ENCODE data around the gene GPR3.

The GPR3 gene

DNA sequence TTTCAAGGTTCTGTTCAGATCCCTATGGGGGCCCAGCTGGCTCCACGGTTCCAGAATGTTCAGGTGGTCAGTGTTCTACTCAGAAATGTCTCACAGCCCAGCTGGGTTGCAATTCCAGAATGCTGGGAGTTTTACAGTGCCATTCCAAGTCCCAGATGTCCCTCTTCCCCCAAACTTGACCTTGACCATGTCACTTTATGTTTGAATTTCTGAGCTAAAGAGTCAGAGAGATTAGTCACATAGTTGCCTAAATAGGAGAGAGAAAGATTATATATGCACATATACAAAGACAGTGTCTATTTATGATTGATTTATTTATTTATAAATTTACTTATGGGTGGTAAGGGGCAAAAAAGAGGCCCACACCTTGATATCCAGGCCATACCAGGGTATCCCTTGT lies 2.5 kb downstream of the GPR3 start:
- no peak overlapping the region for H3K27ac ChIP-seq
- H3K4me2 ChIP-seq (ENCODE audit: low read length), result no peak overlapping the region
- no peaks in the 10 kb centered on the region for H3K36me3 ChIP-seq (ENCODE audit: control insufficient read depth, insufficient read depth, low read length)
- H3K79me2 ChIP-seq, result no peaks in the 10 kb centered on the region
- no peaks in the 10 kb centered on the region for H3K27me3 ChIP-seq (ENCODE audit: control insufficient read depth, insufficient read depth, low read length)
- TF ChIP-seq, protein P1, sequence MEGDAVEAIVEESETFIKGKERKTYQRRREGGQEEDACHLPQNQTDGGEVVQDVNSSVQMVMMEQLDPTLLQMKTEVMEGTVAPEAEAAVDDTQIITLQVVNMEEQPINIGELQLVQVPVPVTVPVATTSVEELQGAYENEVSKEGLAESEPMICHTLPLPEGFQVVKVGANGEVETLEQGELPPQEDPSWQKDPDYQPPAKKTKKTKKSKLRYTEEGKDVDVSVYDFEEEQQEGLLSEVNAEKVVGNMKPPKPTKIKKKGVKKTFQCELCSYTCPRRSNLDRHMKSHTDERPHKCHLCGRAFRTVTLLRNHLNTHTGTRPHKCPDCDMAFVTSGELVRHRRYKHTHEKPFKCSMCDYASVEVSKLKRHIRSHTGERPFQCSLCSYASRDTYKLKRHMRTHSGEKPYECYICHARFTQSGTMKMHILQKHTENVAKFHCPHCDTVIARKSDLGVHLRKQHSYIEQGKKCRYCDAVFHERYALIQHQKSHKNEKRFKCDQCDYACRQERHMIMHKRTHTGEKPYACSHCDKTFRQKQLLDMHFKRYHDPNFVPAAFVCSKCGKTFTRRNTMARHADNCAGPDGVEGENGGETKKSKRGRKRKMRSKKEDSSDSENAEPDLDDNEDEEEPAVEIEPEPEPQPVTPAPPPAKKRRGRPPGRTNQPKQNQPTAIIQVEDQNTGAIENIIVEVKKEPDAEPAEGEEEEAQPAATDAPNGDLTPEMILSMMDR (IDR thresholded peaks at IDR 0.05), result no peak
- H3K4me1 ChIP-seq, result peaks cover 4% of the 10 kb centered on the region
- no peak overlapping the region for H3K4me3 ChIP-seq (ENCODE audit: low read depth, low read length)
- H3K9me3 ChIP-seq (ENCODE audit: control insufficient read depth, low read length), result no peaks in the 10 kb centered on the region
- H3K9ac ChIP-seq, result no peak overlapping the region
- peak overlapping the region; percentile 33 for H2AFZ ChIP-seq

DNA sequence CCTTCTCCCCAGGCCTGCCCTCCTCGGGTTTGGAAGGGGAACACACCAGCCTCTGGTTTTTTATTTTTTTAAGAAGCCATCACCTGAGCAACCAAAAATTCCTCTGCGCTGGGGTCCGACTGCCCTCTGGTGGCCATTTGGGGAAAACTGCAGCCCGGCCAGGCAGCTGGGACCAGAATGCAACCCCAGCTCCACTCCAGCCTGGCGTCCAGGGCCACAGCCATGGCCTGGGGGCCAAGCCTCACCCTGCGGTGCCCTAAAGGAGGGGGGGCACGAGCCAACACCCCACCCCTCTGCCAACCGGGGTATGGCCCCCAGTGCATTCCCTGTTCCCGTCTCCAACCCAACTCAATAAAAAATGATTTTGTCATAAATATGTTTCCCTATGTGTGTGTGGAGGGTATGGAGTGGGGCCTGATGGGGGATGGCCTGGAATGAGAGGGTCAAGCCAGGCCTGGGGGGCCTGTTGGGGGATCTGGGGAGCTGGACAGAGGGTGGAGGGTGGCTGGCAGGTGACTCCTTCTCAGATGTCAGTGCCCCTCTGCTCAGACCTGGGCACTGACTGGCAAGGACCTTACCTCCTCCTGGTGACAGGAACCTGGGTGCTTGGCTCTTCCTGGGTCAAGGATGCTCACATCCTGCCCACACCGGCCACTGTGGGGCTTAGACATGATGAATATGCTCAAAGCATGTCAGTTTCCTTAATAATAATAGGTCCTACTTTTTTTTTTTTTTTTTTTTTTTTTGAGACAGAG lies 3.2 kb downstream of the GPR3 start:
- Histone ChIP-seq H3K27me3 (ENCODE audit: control insufficient read depth, insufficient read depth, low read length) (no peaks in the 10 kb centered on the region), H3K27ac (no peak overlapping the region)

DNA sequence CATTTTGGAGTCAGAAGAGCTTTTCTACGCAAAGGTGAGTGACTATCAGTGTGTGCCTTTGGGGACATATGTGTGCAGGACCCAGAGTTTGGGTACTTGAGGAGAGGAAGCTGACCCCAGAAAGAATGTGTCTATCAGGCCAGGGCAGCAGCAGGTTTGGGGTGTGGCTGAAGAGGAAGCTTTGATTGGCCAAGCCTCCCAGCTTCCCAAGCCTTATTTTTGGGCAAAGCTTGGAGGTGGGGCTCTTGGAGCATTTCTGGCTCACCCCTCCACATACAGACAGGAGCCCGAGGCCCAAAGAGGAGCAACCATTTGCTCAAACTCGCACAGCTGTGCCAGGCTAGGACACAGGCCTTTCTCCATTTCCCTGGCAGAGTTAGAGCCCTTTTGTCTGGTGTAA lies 4.7 kb downstream of the GPR3 start:
- Histone ChIP-seq H3K79me2 (no peaks in the 10 kb centered on the region), H3K27me3 (ENCODE audit: control insufficient read depth, insufficient read depth, low read length) (no peaks in the 10 kb centered on the region), H3K4me2 (ENCODE audit: low read length) (no peak overlapping the region), H3K4me1 (no peaks in the 10 kb centered on the region), H3K27ac (no peak overlapping the region), H3K4me3 (ENCODE audit: low read depth, low read length) (no peak overlapping the region), H3K36me3 (ENCODE audit: control insufficient read depth, insufficient read depth, low read length) (no peaks in the 10 kb centered on the region), H2AFZ (no peak overlapping the region), H3K9ac (no peak overlapping the region), H3K9me3 (ENCODE audit: control insufficient read depth, low read length) (no peaks in the 10 kb centered on the region)
- TF ChIP-seq, protein P1 (IDR thresholded peaks at IDR 0.05), result no peak

More for the DNA sequence above, 3.2 kb downstream of the GPR3 start:
- Histone ChIP-seq H3K9ac (no peak overlapping the region), H3K36me3 (ENCODE audit: control insufficient read depth, insufficient read depth, low read length) (no peaks in the 10 kb centered on the region), H3K9me3 (ENCODE audit: control insufficient read depth, low read length) (no peaks in the 10 kb centered on the region), H3K4me3 (ENCODE audit: low read depth, low read length) (no peak overlapping the region), H2AFZ (no peak overlapping the region), H3K4me2 (ENCODE audit: low read length) (no peak overlapping the region), H3K4me1 (peaks cover 4% of the 10 kb centered on the region), H3K79me2 (no peaks in the 10 kb centered on the region)
- TF ChIP-seq, protein P1 (IDR thresholded peaks at IDR 0.05), result peak; percentile 87

DNA sequence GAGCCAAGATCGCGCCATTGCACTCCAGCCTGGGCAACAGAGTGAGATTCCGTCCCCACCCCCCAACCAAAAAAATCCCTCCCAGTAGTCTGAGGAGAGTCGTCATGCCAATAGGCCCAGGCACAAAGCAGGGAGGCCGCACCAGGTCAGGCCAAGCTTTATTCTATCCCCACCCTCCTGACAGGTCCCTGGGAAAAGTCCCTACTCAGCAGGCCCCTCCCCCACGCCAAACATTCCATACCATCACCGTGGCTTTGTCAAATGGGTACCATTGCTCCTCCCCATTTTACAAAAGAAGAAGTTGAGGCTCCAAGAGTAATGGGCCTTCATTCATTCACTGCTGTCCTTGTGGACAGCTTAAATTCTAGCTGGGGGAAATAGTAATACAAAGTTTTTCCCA lies 5.3 kb downstream of the GPR3 start:
- Histone ChIP-seq H3K36me3 (ENCODE audit: control insufficient read depth, insufficient read depth, low read length) (no peaks in the 10 kb centered on the region), H3K79me2 (no peaks in the 10 kb centered on the region), H3K9me3 (ENCODE audit: control insufficient read depth, low read length) (no peaks in the 10 kb centered on the region), H3K4me3 (ENCODE audit: low read depth, low read length) (no peak overlapping the region), H3K9ac (no peak overlapping the region), H3K4me1 (peaks cover under 1% of the 10 kb centered on the region), H3K27me3 (ENCODE audit: control insufficient read depth, insufficient read depth, low read length) (no peaks in the 10 kb centered on the region), H3K4me2 (ENCODE audit: low read length) (no peak overlapping the region), H3K27ac (no peak overlapping the region), H2AFZ (no peak overlapping the region)
- TF ChIP-seq, protein P1 (IDR thresholded peaks at IDR 0.05), result no peak
